CD4-positive, alpha-beta T cell treated with Interleukin-15 for 1 hour (primary cell): ENCODE results near the gene SPRING1.

Source experiments
- DNase-seq: peaks from one replicate; pipeline ENCODE4 v3.0.0-alpha.2; 2020

The SPRING1 gene

DNA sequence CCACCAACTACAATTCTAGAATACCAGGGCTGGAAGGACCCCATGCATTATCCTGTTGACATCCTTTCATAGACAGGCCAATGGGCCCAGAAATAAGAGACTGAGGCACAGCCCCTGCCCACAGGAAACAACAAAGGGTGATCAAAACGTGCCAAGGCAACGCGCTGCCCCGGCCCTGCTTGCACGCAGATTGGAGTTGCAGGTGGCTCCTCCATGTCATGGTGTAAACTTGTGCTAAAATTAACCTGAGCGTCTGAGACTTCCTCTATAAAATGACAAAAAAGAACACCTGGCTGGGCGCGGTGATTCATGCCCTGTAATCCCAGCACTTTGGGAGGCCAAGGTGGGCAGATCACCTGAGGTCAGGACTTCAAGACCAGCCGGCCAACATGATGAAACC is 30.1 kb downstream of the SPRING1 start:
- DNase-seq: no peak

DNA sequence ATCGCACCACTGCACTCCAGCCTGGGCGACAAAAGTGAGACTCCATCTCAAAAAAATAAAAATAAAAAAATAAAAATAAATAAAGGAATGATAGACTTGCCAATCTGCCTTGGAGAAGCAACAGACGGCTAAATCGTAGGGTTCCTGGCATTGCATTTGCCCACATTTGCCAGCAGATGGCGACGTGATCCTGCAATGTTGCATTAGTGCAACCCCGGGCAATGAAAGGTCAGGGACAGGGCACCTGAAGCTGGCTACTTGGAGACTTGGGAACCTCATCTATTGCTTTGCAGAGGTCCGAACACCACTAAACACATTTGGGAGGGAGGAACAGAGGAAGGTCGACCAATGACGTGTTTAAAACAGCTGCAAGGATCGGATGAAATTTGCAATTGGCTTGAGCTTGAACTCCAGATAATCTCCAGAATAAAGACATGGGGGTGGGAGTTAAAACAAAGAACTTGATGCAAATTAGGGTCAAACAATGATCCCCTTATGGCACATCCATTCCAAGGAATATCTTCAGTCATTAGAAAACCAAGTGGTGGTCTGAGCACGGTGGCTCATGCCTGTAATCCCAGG is 34.6 kb downstream of the SPRING1 start:
- peak; percentile 61 for DNase-seq

DNA sequence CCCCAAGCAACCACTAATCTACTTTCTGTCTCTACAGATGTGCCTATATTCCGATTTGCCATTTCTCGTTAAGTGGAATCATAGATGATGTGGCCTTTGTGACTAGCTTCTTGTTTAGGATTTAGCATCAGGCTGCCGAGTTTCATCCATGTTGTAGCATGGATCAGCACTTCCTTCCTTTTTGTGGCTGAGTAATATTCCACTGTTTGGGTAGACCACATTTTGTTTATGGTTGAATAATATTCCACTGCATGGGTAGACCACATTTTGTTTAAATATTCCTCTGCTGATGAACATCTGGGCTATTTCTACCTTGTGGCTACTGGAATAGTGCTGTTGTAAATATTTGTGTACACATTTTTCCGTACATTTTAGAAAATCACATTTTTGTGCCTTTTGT is 36.4 kb downstream of the SPRING1 start:
- DNase-seq: no peak

GRCh38 chr12:116700066-116700465 is 37.8 kb downstream of the SPRING1 start:
- no peak for DNase-seq

DNA sequence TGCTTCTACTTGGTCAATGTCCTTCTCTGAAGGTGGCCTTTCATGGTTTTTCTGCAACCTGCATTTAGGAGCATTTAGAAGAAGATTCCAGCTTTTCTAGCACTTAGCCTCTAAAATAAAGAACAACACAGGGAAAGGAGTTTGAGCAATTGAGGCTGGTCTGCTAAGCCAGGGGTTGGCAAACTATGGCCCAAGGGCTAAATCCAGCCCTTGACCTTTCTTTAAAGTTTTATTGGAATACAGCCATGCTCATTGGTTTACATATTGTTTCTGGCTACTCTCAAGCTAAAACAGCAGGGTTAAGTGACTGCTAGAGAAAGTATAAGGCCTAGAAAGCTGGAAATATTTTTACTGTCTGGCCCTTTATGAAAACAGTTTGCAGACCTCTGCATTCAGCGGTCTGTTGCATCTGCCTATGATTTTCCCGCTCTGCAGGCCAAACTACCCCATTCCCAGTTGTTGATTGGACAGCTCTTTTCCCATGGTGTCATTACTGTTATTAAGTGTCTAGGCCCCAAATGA is 39.3 kb downstream of the SPRING1 start:
- DNase-seq: no peak

DNA sequence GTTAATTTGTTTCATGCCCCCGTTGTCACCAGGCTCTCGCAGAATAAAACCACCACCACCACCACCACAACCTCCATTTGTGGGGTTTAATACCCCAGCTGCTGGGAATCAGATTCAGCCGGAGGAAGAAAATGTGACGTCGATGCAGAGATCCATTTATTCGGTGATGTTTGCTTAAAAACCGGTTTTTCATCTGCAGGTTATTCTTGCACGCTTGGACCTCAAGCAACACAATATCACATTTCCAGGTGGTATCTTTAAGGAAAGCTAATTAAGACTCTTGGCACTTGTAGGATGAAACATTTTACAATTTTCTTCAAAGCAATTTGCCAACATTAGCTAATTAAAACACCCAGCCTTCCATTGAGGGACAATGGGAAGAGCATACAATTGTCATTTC is 39.8 kb downstream of the SPRING1 start:
- no peak for DNase-seq

GRCh38 chr12:116697716-116698115 is 40.2 kb downstream of the SPRING1 start:
- DNase-seq: no peak

DNA sequence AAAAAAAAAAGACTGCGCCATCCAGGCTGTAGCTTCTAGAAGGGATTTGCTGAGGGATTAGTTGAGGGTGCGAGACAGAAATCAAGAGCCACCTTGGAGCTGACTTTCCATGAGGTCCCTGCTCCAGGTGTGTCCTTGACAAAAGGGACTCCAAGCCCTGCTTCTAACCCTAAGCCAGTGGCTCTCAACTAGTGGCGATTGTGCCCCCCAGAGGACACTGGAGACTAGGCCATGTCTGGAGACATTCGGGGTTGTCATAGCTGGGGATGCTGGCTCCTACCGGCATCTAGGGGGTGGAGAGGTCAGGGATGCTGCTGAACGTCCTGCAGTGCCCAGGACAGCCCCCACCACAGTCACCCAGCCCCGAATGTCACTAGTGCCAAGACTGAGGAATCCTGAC is 40.6 kb downstream of the SPRING1 start:
- no peak for DNase-seq

DNA sequence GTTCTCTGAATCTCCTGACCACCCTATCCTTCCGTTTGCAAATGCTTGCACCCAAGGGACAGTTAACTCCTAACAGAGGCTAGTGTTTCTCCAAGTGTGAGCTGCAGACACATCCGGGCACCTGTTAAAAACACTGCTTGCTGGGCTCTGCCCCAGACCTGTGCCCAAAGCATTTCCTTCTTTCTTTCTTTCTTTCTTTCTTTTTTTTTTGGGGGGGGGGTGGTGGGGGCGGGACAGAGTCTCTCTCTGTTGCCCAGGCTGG is 42.5 kb downstream of the SPRING1 start:
- DNase-seq: no peak

GRCh38 chr12:116694653-116695463 is 43.0 kb downstream of the SPRING1 start:
- no peak for DNase-seq

DNA sequence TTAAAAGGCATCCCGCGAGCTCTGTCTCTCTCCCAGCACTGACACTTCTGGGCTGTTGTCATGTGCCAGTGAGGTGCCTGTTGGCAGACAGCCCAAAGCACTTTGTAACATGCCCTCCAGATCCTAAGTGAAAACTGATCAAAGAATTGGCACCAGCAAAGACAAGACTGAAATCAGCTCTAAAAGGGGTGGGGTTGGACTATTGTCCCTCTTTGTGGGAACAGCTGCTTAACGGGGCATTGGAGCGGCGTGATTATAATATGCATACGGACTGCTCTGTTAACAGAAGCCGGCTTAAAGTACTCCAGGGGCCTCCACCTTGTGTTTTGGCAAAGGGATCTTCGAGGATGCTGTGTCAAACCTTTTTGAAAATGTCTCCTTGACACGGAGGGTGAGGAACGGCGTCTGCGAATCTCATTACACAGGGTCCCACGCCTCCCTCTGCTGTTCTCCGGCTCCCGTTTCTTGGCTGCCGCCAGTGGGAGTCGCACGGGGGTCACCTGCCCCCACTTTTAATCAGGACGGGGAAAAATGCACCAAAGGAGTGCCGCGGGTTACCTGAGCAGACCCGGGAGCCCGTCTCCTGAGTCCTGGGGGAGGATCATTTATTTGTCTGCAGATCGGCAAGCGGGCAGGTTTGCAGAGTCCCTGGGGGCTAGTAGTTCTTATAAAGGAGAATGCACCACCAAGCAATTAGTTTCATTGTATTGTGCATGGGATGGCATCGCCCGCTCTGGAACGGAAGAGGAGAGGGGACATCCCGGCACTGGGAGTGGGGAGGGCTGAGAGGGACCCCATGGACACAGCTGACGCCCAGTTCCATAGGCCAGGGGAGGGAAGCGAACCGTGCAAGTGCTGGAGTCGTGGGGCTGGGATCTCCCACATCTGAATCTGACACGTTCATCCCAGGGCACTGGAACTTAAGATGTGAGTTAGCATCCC is 44.3 kb downstream of the SPRING1 start:
- DNase-seq: no peak

DNA sequence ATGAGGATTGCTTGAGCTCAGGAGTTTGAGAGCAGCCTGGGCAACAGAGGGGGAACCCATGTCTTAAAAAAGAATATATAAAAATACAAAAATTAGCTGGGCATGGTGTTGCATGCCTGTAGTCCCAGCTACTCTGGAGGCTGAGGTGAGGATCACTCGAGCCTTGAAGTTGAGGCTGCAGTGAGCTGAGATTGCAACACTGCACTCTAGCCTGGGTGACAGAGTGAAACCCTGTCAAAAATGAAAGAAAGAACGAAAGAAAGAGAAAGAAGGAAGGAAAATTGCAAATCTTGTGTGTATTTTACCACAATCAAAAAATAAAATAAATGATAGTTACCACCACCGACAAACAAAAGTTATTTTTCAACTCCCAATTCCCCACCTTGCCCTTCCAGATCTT is 45.3 kb downstream of the SPRING1 start:
- no peak for DNase-seq

DNA sequence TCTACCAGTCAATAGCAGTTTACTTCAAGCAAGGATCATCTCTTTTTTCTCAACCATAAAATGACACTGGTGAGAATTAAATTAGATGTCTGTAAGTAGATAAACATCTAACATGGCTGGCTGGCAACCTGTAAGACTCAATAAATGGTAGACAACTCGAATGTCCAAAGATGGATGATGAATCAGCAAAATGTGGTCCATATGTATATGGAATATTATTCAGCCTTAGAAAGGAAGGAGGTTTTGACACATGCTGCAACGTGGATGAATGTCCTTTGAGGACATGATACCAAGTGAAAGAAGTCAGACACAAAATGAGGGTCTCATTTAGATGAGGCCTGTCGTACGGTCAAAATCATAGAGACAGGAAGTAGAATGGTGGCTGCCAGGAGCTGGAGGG is 46.2 kb downstream of the SPRING1 start:
- DNase-seq: no peak

DNA sequence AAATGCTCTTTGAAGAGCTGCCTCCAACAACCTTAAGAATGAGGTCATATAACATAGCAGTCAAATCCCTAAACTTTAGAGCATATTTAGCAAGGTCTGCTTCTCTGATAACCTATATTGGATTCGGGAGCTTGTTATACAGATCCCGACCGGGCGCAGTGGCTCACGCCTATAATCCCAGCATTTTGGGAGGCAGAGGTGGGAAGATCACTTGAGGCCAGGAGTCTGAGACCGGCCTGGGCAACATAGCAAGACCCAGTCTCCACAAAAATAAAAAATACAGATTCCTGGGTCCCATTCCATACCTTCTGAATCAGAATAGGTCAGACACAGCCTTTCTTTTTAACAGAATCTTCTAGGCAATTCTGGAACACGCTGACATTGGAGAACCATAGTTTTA is 46.7 kb downstream of the SPRING1 start:
- DNase-seq: no peak

- DNase-seq: no peak
These were observed 47.7 kb downstream of the SPRING1 start for GRCh38 chr12:116689979-116690744.

- no peak for DNase-seq
These were observed 48.3 kb downstream of the SPRING1 start for GRCh38 chr12:116689521-116689920.
